ENCODE measurements around the gene DMXL2.
"Not testable (repeated sequence)": the region's sequence is repeated elsewhere in the genome, so short reads cannot be mapped to it uniquely, and the experiment has no call there.

DMXL2 gene

DNA sequence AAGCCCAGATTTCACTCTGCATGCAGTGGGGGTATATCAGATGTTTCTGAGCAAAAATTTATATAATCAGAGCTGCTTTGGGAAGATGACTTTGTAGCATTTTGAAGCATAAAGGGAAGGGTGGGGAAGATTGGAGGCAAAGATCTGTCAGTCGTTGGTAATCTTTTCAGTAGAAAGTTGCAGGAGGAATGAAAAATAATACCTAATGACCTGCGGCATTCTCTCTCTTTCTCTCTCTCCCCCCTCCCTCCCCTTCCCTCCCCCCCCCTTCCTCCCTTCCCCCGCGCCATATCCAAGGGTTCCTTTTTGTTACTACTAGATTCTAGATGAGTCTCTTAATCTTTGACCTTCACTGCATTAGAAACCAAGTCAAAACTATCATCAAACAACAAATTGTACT lies 1.5 kb upstream of the DMXL2 start:
- no peak for DNase-seq (ENCODE audit: low spot score)
- FAIRE-seq, result no peak

DNA sequence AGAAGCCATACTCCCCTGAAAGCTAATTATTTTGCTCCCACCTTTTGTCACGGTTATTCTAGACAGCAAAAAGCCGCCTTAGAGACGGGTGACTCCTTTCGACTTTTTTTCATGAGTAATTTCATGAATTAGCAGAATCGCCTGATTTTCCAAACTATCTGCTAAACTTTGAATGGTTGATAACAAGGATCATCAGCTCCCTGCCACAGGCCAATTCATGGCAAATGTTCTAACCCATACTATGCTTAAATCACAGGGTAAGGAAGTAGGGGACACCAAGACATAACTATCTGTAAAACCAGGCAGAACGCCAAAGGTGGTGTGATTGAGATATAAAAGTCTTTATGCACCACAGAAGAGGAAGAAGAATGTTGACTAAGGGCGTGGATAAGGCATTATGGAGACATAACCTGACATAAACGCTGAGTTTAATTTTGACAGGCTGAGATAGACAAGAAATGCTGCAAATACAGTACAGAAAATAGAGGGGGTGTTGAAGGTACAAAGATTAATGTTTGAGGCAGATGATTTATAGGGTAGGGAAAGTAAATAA lies 891 bp upstream of the DMXL2 start:
- FAIRE-seq, result no peak
- DNase-seq (ENCODE audit: low spot score), result no peak

DNA sequence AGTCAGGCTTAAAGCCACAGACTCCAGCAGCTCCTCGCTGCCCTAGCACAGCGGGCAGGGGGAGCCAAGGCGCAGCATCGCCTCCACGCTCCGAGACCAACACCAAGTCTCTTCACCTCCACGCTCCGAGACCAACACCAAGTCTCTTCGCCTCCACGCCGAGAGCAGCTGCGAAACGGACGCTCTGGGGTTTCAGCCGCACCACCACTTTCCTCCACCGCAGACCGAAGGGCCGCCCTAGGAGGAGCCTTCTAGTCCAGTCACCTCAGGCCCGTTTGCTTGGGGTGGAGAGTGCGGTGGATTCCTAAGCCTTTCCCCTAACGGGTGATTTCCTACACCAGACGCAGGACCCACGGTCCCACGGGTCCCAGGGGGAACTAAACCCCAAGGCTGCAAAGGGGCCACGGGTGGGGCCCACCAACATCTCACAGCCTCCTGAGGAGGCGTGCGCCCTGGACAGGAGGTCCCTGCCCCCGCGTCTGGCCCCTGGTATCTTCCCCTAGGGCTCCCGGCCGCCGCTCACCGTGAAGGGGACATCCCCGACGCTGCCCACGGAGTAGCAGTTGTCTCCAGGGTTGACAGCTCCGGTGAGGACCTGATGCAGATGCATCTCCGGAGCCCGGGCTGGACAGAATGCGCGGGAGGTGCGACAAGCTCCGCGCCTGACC lies 501 bp downstream of the DMXL2 start:
- FAIRE-seq, result no peak
- peak; percentile 50 for DNase-seq (ENCODE audit: low spot score)

DNA sequence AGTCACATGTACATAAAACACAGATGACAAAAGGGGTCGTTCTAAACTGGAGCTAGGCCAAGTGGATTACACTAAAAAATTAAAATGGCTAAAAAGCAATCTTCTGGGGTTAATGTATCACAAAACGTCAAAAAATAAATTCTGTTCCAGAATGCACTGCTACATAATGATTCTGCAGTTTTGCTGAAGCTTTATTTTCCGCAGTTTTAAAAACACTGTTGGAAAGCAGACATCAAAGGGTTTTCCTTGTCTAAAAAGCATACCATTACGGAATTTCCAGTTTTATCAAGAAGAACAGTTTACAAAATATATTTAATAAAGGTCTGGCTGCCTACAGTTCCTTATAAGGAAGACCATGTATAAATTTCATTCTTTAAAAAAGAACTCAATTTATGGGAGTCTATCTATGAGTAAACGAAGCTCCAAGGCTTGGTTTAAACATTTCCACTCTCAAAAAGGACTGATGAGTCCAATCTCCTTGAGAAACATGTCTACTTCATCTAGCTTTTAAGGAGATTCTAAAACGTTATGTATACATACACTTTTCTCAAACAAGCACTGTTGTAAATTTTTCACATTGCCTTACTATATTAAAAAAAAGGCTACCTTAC lies 1.3 kb downstream of the DMXL2 start:
- no peak for FAIRE-seq
- no peak for DNase-seq (ENCODE audit: low spot score)

DNA sequence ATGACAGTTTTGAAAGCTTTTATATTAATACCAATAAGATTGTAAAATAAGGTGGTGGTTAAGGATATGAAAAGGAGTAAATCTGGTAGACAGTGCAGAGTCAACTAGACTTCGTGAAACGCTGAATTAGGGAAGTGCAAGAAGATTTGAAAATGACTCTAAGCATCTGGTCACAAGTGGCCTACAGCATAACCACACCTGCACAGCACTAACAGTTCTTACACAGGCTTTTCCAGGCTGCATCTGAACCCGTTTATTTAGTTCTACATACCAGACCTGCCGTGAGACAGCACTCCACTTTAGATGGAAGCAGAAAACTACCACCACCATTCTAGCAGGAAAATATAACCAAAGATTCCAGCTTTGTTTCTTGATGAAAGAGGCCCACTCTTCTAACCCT lies 1.9 kb downstream of the DMXL2 start:
- DNase-seq (ENCODE audit: low spot score) (no peak), FAIRE-seq (no peak)

DNA sequence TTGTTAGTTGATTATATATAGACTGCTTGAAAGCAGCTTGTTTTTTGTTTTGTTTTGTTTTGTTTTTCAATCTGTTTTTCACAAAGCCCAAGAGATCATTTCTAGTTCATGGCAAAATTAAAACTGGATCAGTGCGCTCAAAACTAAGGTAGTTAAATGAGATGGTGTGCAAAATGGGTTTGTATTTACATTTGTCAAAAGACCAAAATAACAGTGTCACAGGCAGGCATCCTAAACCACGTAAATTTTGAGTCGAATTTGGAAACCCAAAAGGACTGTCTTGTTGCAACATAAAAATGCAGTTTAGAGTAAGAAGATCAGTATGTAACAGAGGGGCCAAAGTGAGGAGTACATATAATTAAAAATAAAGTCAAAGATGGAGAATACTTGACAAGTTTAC lies 2.4 kb downstream of the DMXL2 start:
- FAIRE-seq (no peak), DNase-seq (ENCODE audit: low spot score) (no peak)

DNA sequence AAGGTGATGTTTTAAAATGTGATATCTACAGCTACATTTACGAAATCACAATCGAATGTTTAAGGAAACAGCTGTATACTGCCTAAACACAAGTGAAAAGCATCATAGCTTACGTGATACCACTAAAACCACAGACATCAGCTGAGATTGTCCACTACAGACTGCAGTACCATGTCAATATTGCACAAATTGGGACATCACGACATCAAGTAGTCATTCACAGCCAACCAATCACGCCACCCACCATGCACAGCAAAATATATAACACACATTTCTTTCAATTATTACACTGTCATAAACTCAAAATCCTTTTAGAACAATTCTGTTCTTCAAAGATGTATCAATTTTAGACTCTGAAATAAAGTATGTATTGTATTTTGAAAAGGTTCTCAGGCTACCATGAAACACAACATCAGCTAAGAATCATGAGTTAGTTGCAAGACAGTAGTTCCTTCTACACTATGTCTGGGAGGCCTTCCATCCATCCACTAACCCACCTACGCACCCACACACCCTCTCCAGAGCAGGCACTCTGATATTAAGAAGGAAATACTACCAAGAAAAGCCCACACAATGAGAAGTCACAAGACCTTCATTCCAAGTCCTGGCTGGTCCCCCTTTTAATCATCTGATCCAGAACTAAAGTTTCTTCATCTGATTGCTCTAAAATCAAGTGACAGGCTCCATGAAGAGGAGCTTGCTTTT lies 3.1 kb downstream of the DMXL2 start:
- no peak for FAIRE-seq
- no peak for DNase-seq (ENCODE audit: low spot score)

DNA sequence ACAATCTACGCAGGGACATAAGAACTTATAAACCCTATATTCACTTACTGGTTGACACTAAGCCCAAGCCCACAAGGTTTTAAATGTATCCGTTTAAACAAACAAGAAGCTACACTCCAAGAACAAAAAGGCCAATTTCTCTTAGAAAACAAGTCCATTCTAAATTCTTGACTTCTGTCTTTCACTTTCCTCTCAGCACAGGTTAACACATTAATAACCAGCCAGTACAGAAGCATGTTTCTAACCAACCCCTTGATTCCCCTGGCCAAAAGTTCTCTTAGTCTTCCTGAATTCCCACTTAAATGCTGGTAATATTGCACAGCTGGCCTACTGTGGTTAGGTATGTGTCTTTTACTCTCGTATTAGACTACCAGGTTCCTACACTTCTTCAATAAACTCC lies 4.7 kb downstream of the DMXL2 start:
- FAIRE-seq (no peak), DNase-seq (ENCODE audit: low spot score) (no peak)

DNA sequence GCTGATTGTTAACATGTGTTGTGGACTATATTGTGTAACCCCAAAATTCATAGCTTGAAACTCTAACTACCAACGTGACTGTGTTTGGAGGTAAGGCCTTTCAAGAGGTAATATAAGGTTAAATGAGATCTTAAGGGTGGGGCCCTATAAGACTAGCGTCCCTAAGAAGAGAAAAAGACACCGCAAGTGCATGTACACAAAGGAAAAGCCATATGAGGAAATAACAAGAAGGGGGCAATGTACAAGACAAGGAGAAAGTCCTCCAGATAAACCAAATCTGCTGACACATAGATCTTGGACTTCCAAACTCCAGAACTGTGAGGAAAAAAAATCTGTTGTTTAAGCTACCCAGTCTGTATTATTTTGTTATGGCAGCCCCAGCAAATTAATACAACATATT lies 8.6 kb downstream of the DMXL2 start:
- FAIRE-seq (no peak), DNase-seq (ENCODE audit: low spot score) (no peak)

DNA sequence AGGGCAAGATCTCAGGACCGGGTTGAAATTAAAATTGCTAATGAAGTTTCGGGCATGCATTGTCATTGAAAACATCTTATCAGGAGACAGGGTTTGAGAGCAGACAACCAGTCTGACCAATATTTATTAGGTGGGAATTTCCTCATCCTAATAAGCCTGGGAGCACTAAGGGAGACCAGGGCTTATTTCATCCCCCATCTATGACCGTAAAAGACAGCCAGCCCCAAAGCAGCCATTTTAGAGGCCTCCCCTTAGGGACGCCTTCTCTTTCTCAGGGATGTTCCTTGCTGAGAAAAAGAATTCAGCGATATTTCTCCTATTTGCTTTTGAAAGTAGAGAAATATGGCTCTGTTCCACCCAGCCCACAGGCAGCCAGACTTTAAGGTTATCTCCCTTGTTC lies 9.9 kb downstream of the DMXL2 start:
- DNase-seq (ENCODE audit: low spot score); FAIRE-seq: not testable (repeated sequence)

DNA sequence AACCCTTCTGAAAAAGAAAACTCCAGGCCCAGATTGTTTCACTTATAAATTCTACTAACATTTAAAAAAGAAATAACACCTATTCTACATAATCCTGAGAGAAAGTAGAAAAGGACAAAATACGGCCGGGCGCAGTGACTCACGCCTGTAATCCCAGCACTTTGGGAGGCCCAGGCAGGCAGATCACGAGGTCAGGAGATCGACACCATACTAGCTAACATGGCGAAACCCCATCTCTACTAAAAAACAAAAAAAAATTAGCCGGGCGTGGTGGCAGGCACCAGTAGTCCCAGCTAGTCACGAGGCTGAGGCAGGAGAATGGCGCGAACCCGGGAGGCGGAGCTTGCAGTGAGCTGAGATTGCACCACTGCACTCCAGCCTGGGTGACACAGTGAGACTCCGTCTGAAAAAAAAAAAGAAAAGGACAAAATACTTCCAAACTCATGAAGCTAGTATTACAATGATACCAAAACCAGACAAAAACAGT lies 19.1 kb downstream of the DMXL2 start:
- not testable (repeated sequence) for FAIRE-seq; DNase-seq (ENCODE audit: low spot score)

DNA sequence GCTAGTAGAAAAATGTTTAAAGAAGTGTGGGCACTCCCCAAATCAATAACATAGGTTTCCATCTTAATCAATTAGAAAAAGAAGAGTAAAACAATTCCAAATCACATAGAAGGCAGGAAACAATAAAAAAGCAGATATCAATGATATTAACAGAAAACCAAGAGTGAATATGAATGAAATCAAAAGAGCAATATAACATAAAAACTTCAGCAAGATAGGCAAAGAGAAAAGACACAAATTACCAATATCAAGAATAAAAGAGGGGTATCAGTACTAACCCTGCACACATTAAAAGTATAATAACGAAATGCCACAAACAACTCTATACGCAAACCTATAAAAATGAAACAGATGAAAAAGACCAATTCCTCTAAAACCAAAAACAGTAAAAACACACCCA lies 19.6 kb downstream of the DMXL2 start:
- DNase-seq (ENCODE audit: low spot score) (no peak), FAIRE-seq (no peak)

DNA sequence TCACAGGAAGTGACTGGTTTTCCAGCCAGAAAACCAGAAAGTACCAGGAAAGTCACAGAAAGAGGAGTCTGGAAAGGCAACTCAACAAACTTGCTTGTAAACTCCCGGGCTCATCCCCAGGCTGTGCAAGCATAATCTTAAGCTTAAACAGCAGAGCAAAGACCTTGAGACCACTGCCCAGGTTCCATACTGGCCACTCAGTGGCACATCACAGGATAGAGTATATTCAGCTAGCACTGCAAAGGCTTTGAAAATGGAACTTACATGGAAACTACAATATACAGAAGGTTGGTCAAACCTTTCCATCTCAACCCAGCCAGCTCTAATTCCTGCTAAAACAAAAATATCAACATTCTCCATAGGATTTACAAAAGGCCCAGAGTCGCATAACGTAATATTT lies 20.1 kb downstream of the DMXL2 start:
- no peak for FAIRE-seq
- no peak for DNase-seq (ENCODE audit: low spot score)

DNA sequence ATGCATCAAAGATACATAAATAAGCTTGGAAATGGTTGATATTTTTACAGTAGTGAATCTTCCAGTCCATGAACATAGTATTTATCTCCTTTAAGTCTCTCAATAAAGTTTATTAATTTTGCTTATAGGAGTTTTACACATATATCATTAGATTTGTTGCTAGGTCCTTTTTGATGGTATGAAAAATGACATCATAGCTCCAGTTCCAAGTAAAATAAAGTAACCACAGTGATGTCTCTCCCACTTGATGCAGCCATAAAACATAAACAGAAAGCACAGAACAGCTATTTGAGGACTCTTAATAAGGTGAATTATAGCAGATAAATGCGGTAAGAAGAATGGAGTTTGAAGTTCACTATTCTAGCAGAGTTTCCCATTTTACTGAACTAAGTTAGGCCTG lies 20.8 kb downstream of the DMXL2 start:
- FAIRE-seq (no peak), DNase-seq (ENCODE audit: low spot score) (no peak)

DNA sequence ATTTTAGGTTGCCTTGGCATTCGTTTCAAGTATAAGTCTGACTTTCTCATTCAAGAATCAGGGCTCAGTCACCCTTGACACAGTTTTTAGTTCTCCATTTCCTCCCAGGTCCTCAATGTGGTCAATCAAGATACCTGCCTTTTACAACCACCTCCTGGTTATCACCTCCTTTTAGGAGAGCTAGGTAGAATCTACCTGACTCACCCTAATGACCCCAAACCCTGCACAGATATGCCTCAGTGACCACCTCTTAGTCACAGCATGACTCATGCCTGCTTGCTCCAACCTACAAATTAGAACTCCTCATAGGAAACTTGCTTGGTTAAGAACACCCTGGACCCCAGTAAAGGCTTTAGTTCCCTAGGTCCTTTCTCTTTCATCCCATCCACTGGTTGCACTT lies 22.5 kb downstream of the DMXL2 start:
- DNase-seq (ENCODE audit: low spot score) (peak; percentile 8), FAIRE-seq (no peak)

DNA sequence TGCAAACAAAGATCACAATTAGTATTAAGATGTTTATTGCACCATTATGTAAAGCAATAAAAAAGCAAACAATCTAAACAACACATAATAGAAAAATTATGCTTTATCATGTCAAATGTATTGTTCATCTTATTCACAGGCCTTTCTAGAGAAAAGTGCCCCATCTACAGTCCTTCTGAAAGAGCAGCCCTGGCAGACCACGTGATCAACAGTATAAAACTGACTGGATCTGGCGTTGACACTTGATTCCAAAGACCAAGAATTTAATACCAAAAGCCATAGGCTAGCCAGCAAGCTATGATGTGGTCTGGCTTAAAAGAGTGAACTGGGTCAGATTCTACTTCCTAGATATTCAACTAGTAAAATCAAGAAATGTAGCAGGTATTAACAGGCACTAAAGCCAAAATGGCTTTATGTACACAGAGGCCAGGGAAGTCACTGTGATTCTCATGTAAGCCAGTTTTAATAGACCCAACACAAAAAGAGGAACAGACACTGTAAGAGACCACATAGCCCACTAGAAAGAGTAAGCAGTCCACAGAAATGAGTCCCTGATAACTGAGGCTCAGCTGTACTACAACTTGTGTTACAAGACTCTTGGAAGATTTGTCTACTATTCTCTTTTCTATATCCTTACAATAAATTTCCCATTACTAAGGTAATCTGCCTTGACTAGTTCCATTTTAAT lies 32.5 kb downstream of the DMXL2 start:
- DNase-seq (ENCODE audit: low spot score) (no peak), FAIRE-seq (no peak)

DNA sequence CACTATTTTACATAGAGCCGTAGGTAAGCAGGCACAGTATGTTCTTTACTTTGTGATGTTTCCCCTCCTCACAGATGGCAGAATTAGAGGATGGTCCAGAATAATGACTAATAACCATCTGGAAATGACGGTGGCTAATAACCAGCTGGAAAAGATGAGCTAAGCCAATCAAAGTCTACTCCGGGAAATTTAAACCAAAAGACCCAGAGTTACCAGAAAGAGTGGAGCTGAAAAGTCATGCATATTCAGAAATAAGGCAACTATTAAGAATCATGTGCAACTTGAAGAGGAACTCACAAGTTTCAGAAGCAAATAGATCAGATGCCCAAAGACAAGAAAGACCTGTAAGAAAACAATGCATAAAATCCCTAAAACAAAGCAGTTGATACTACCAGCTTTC lies 33.6 kb downstream of the DMXL2 start:
- FAIRE-seq (no peak), DNase-seq (ENCODE audit: low spot score) (no peak)

DNA sequence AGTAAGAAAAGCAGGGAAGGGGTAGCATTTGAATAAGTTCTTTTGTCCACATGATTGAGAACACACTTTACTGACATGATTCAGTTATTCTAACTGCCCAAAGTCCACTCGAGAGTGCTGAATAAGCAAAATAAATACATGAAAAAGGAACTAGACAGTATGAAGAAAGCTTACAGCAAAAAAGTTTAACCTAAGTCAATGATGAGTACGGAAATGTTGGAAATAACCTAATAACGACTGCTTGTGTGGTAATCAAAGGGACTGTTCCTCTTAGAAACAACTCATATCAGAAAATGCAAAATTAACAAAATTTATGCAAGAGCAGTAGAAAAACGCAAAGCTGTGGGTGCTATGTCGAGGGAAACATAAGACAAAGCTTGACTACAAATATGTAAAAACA lies 36.6 kb downstream of the DMXL2 start:
- FAIRE-seq (no peak), DNase-seq (ENCODE audit: low spot score) (no peak)

DNA sequence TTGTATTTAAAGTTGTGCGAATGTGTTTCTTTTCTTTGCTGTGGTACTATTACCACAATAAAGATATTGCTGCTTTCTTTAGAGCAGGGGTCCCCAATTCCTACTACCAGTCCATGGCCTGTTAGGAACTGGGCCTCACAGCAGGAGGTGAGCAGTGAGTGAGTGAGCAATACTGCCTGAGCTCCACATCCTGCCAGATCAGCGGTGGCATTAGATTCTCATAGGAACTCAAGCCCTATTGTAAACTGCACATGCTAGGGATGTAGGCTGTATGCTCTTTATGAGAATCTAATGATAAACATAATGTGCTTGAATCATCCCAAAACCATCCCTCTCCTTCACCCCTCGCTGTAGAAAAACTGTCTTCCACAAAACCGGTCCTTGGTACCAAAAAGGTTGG lies 41.6 kb downstream of the DMXL2 start:
- FAIRE-seq, result no peak
- DNase-seq (ENCODE audit: low spot score), result no peak

DNA sequence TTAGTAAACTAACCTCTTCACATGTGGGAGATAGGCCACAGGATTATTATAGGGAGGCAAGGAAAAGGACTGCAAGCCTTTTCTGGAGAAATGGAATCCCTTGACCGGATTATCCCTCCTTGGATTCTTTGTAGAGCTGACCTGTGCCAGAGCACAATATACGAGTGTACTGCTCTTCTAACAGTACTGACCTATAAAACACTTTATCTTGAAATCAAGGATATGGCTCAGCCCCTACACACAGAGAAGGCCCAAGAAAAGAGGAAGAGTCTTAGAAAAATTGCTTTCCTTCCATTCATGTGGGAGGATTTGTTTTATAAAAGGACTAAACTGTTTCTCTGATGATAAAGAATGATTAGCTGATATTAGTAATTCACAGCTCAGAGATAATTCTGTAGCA lies 42.2 kb downstream of the DMXL2 start:
- no peak for FAIRE-seq
- no peak for DNase-seq (ENCODE audit: low spot score)

DNA sequence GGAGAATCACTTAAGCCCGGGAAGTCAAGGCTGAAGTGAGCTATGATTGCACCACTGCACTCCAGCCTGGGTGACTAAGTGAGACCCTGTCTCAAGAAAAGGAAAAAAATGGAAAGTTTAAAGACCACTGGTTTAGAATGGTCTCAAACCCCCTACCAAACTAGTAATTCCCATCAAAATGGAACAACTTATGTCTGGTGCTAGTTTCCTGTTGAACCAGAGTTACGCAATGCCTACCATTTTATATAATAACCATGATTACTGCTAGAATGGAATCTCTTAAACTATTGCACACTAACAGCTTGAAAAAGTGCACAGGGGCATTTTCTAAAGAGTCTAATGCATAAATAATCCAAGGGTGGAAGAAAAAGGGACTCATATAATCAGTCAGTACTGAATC lies 43.6 kb downstream of the DMXL2 start:
- FAIRE-seq (no peak), DNase-seq (ENCODE audit: low spot score) (no peak)

Measured in urothelium cell line (cell line).